Panc1 (cell line): ENCODE results near the gene DHPS. TPM values are rescaled to one million over a fixed set of nuclear protein-coding genes. Genes with fewer than 3 reads are reported as not detected.
"Not testable (repeated sequence)": the region's sequence is repeated elsewhere in the genome, so short reads cannot be mapped to it uniquely, and the experiment has no call there.

Experiments
- ATAC-seq: fragments of 200-7000 bp; cut with Tn5 transposase; 2 replicates; pipeline ENCODE4 v1.9.1; 2020; ENCODE audit warnings: mild to moderate bottlenecking, moderate library complexity
- BruUV-seq: library from RNA; stranded (reverse); fragments of 400-500 nt; replicated peaks from 2 replicates; lab custom pipeline; 2021; lab: Mats Ljungman, UMichigan
- CTCF ChIA-PET: fragments of 300-600 bp; sonication (Branson Sonifier 250); formaldehyde crosslinking; loops from one replicate; lab custom pipeline; 2022; ENCODE audit warnings: antibody characterized with exemption; lab: Charles Lee
- POLR2A ChIA-PET: fragments of 300-600 bp; sonication (Branson Sonifier 250); formaldehyde crosslinking; loops from one replicate; lab custom pipeline; 2022; ENCODE audit warnings: antibody characterized with exemption; lab: Charles Lee
- DNase-seq: peaks from one replicate; pipeline ENCODE4 v3.0.0-alpha.2; 2010; ENCODE audit warnings: low read depth, low spot score
- H3K27ac ChIP-seq: 2 replicates; pipeline ENCODE4 v1.5.1; 2011; ENCODE audit warnings: mild to moderate bottlenecking, low read length, inconsistent platforms
- H3K27me3 ChIP-seq: fragments of 200-500 bp; sonication (Bioruptor generic); 2 replicates; pipeline ENCODE4 v1.6.0; 2014; ENCODE audit warnings: low read length, inconsistent platforms; ENCODE audit not compliant: control insufficient read depth, insufficient read depth
- H3K36me3 ChIP-seq: fragments of 200-500 bp; sonication (Bioruptor generic); 2 replicates; pipeline ENCODE4 v1.5.1; 2014; ENCODE audit warnings: inconsistent platforms, mild to moderate bottlenecking, low read length, moderate library complexity; ENCODE audit not compliant: control insufficient read depth, insufficient read depth
- H3K4me1 ChIP-seq: 2 replicates; pipeline ENCODE4 v1.5.1; 2011; ENCODE audit warnings: inconsistent platforms, mild to moderate bottlenecking, low read length, moderate library complexity; ENCODE audit not compliant: control insufficient read depth, insufficient read depth
- H3K4me3 ChIP-seq, 2 experiments: 2 replicates each; pipeline ENCODE4 v1.5.1; 2011 to 2012; ENCODE audit warnings: low read depth in 2 of 2, low read length in 2 of 2, mild to moderate bottlenecking in 2 of 2, inconsistent platforms in 1 of 2, moderate library complexity in 1 of 2
- H3K9me3 ChIP-seq: fragments of 200-500 bp; sonication (Bioruptor generic); 2 replicates; pipeline ENCODE4 v1.5.1; 2014; ENCODE audit warnings: low read depth, mild to moderate bottlenecking, inconsistent platforms, low read length, moderate library complexity; ENCODE audit not compliant: control insufficient read depth, insufficient read depth
- CTCF ChIP-seq: fragments of 450-650 bp; IDR thresholded peaks from 2 replicates; pipeline ENCODE4 v1.5.1; 2017; ENCODE audit warnings: mild to moderate bottlenecking
- POLR2AphosphoS5 ChIP-seq: IDR thresholded peaks from 2 replicates; pipeline ENCODE4 v1.6.1; 2012; ENCODE audit warnings: mild to moderate bottlenecking, low read depth, low read length, moderate library complexity
- SIN3A ChIP-seq: IDR thresholded peaks from 2 replicates; pipeline ENCODE4 v1.6.1; 2012; ENCODE audit warnings: low read depth, mild to moderate bottlenecking, low read length, moderate library complexity, borderline replicate concordance; ENCODE audit not compliant: insufficient read depth
- TCF7L2 ChIP-seq: IDR thresholded peaks from 2 replicates; pipeline ENCODE4 v1.6.1; 2011; ENCODE audit warnings: mild to moderate bottlenecking, low read depth, low read length, inconsistent platforms
- in situ Hi-C: cut with HindIII; loops from 2 replicates; pipeline ENCODE4 v1.10.0; 2016; ENCODE audit warnings: low sequenced_read_pairs, low pct_unique_long_range_greater_than_20kb
- intact Hi-C: fragments of 100-400 bp; cut with micrococcal nuclease; formaldehyde crosslinking; loops from one replicate; pipeline ENCODE4 v1.10.0; 2022; ENCODE audit not compliant: unreplicated experiment
- total RNA-seq: library from RNA; stranded (reverse); gene quantifications from one replicate; pipeline ENCODE4 v1.2.1, GENCODE V29; 2021; ENCODE audit not compliant: unreplicated experiment
- TF ChIP-seq, protein P1 (sequence below), 2 experiments: IDR thresholded peaks; 2 replicates each; pipeline ENCODE4 v1.6.1; 2011 to 2012; ENCODE audit warnings: low read depth in 2 of 2, control low read depth in 1 of 2, low read length in 1 of 2, mild to moderate bottlenecking in 1 of 2, moderate library complexity in 1 of 2; ENCODE audit not compliant: insufficient read depth in 1 of 2

Gene DHPS
- total RNA-seq, 1 experiment from 2014 or later = 76.9 TPM

GRCh38 chr19:12701596-12702282 is 20.1 kb upstream of the DHPS start:
- no peak overlapping the region for H3K4me3 ChIP-seq
- no peak for DNase-seq
- CTCF ChIA-PET = no interaction called here
- no peak for ATAC-seq
- in situ Hi-C loops = no loop called here
- H3K27ac ChIP-seq = no peak overlapping the region
- peaks cover 5% of the 10 kb centered on the region; the same call in 1 of the 2 replicates for H3K36me3 ChIP-seq
- POLR2A ChIA-PET = no interaction called here
- H3K27me3 ChIP-seq = no peaks in the 10 kb centered on the region
- TF ChIP-seq TCF7L2 (no peak), CTCF (no peak)
- intact Hi-C loops = no loop called here
- H3K4me1 ChIP-seq = peaks cover 5% of the 10 kb centered on the region; the same call in 1 of the 2 replicates
- no TSS peak for BruUV-seq
- no peaks in the 10 kb centered on the region for H3K9me3 ChIP-seq

GRCh38 chr19:12698138-12698537 is 16.5 kb upstream of the DHPS start:
- in situ Hi-C loops (no loop called here), intact Hi-C loops (no loop called here)
- H3K27ac ChIP-seq = no peak overlapping the region
- no peak overlapping the region for H3K4me3 ChIP-seq
- ATAC-seq (no peak), DNase-seq (no peak)
- H3K36me3 ChIP-seq = peaks cover 5% of the 10 kb centered on the region; the same call in 1 of the 2 replicates
- no TSS peak for BruUV-seq
- H3K27me3 ChIP-seq = no peaks in the 10 kb centered on the region
- ChIA-PET POLR2A (no interaction called here), CTCF (no interaction called here)
- no peaks in the 10 kb centered on the region for H3K9me3 ChIP-seq
- TF ChIP-seq POLR2AphosphoS5 = no peak
- no peak for TF ChIP-seq SIN3A
- TF ChIP-seq TCF7L2 = no peak
- TF ChIP-seq CTCF = no peak
- TF ChIP-seq, protein P1, sequence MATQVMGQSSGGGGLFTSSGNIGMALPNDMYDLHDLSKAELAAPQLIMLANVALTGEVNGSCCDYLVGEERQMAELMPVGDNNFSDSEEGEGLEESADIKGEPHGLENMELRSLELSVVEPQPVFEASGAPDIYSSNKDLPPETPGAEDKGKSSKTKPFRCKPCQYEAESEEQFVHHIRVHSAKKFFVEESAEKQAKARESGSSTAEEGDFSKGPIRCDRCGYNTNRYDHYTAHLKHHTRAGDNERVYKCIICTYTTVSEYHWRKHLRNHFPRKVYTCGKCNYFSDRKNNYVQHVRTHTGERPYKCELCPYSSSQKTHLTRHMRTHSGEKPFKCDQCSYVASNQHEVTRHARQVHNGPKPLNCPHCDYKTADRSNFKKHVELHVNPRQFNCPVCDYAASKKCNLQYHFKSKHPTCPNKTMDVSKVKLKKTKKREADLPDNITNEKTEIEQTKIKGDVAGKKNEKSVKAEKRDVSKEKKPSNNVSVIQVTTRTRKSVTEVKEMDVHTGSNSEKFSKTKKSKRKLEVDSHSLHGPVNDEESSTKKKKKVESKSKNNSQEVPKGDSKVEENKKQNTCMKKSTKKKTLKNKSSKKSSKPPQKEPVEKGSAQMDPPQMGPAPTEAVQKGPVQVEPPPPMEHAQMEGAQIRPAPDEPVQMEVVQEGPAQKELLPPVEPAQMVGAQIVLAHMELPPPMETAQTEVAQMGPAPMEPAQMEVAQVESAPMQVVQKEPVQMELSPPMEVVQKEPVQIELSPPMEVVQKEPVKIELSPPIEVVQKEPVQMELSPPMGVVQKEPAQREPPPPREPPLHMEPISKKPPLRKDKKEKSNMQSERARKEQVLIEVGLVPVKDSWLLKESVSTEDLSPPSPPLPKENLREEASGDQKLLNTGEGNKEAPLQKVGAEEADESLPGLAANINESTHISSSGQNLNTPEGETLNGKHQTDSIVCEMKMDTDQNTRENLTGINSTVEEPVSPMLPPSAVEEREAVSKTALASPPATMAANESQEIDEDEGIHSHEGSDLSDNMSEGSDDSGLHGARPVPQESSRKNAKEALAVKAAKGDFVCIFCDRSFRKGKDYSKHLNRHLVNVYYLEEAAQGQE (IDR thresholded peaks at IDR 0.05; ENCODE audit: insufficient read depth in 1 of 2, low read depth in 2 of 2, low read length in 1 of 2) = no peak
- peaks cover 5% of the 10 kb centered on the region; the same call in 1 of the 2 replicates for H3K4me1 ChIP-seq

- CTCF ChIA-PET, H3K27ac ChIP-seq, intact Hi-C loops, ATAC-seq, in situ Hi-C loops, H3K36me3 ChIP-seq, H3K4me1 ChIP-seq, POLR2A ChIA-PET, DNase-seq, H3K9me3 ChIP-seq, BruUV-seq, H3K27me3 ChIP-seq, H3K4me3 ChIP-seq: not testable (repeated sequence)
Measured at GRCh38 chr19:12697425-12697824, 15.7 kb upstream of the DHPS start.
